OCI-LY3 (cell line): ENCODE results near the gene MCM7.

Source experiments
- EZH2phosphoT487 ChIP-seq: fragments of 200-600 bp; shearing (Covaris generic); IDR thresholded peaks from 2 replicates; pipeline ENCODE4 v1.6.1; 2018; ENCODE audit warnings: antibody characterized with exemption, mixed run types, low read depth
- TF ChIP-seq, protein P1 (sequence below): fragments of 200-600, 300-600 bp; sonication (generic); IDR thresholded peaks from 2 replicates; pipeline ENCODE4 v1.5.1; 2014; ENCODE audit warnings: antibody characterized with exemption, low read length, low read depth

DNA sequence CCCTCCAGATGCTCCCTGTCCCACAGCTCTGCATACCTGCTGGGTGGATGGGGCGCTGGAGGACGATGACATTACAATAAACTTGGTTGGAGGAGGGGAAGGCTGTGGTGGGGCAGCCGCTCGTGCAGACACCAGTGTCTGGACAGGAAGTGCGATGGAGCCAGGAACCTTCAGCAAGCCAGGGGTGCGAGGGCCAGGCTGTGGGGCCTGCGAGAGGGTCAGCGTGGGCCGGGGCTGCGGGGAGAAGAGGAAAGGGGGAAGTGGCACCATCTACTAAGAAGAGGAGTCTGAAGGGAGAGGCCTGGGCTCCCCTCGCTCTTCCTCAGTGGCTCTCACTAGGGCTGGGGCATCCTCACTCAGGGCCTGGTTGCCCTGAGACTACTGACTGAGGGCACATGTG lies 6.7 kb upstream of the MCM7 start:
- TF ChIP-seq, protein P1, sequence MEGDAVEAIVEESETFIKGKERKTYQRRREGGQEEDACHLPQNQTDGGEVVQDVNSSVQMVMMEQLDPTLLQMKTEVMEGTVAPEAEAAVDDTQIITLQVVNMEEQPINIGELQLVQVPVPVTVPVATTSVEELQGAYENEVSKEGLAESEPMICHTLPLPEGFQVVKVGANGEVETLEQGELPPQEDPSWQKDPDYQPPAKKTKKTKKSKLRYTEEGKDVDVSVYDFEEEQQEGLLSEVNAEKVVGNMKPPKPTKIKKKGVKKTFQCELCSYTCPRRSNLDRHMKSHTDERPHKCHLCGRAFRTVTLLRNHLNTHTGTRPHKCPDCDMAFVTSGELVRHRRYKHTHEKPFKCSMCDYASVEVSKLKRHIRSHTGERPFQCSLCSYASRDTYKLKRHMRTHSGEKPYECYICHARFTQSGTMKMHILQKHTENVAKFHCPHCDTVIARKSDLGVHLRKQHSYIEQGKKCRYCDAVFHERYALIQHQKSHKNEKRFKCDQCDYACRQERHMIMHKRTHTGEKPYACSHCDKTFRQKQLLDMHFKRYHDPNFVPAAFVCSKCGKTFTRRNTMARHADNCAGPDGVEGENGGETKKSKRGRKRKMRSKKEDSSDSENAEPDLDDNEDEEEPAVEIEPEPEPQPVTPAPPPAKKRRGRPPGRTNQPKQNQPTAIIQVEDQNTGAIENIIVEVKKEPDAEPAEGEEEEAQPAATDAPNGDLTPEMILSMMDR: no peak
- TF ChIP-seq EZH2phosphoT487: no peak
